Uterus (tissue), 2 donors: ENCODE data around the gene MAD1L1.

Experiments used
- CTCF ChIP-seq, 4 experiments: fragments of 200-600 bp in 2 of 4; fragments of 450-650 bp in 2 of 4; sonication (generic) in 2 of 4; IDR thresholded peaks; one replicate each; pipeline ENCODE4 v1.5.1; 2016 to 2019; ENCODE audit warnings: antibody characterized with exemption in 4 of 4, mild to moderate bottlenecking in 2 of 4, moderate library complexity in 1 of 4
- POLR2A ChIP-seq, 2 donors: fragments of 450-650 bp; IDR thresholded peaks; one replicate each; pipeline ENCODE4 v1.6.1; 2016; ENCODE audit warnings: antibody characterized with exemption in 2 of 2, mild to moderate bottlenecking in 1 of 2, moderate library complexity in 1 of 2

GRCh38 chr7:1975581-1975980, 257.2 kb downstream of the MAD1L1 start:
- TF ChIP-seq CTCF (IDR thresholded peaks at IDR 0.05) (no peak), POLR2A (IDR thresholded peaks at IDR 0.05) (no peak)
